ENCODE measurements around the gene NPC1L1. TPM values are rescaled to one million over a fixed set of nuclear protein-coding genes. Genes with fewer than 3 reads are reported as not detected.

The NPC1L1 gene
- total RNA-seq, 1 experiment from 2014 or later, result 0.15 TPM

GRCh38 chr7:44581879-44582603 is 40.9 kb upstream of the NPC1L1 start, which contains the start of gene TMED4 (continued):
- TF ChIP-seq CTCF (IDR thresholded peaks at IDR 0.05) (no peak), IRF1 (CRISPR knock-in tag; IDR thresholded peaks at IDR 0.05) (no peak), ZNF263 (CRISPR knock-in tag; IDR thresholded peaks at IDR 0.05; ENCODE audit: low read depth) (no peak; the same call in 1 of the 2 replicates), HMGA2 (CRISPR knock-in tag; IDR thresholded peaks at IDR 0.05) (no peak), CREB1 (CRISPR knock-in tag; IDR thresholded peaks at IDR 0.05) (peak; percentile 69; the same call in 1 of the 2 replicates), ZNF532 (CRISPR knock-in tag; IDR thresholded peaks at IDR 0.05; ENCODE audit: borderline replicate concordance) (no peak), MLX (CRISPR knock-in tag; IDR thresholded peaks at IDR 0.05) (no peak), ZNF425 (CRISPR knock-in tag; conservative IDR thresholded peaks at IDR 0.05) (no peak), NFATC4 (CRISPR knock-in tag; IDR thresholded peaks at IDR 0.05) (no peak), ZNF281 (CRISPR knock-in tag; IDR thresholded peaks at IDR 0.05) (0 out of 2 replicates have a peak, but pooled peaks have one; percentile 32), GRHL2 (CRISPR knock-in tag; IDR thresholded peaks at IDR 0.05; ENCODE audit: insufficient replicate concordance, severe bottlenecking) (no peak), NR3C1 (CRISPR knock-in tag; conservative IDR thresholded peaks at IDR 0.05; ENCODE audit: low read depth) (no peak), SMAD3 (CRISPR knock-in tag; IDR thresholded peaks at IDR 0.05; ENCODE audit: borderline replicate concordance) (no peak), ZMAT4 (CRISPR knock-in tag; IDR thresholded peaks at IDR 0.05) (no peak), CDX4 (CRISPR knock-in tag; IDR thresholded peaks at IDR 0.05; ENCODE audit: borderline replicate concordance) (no peak), NR1H2 (CRISPR knock-in tag; IDR thresholded peaks at IDR 0.05) (no peak), ZNF317 (CRISPR knock-in tag; IDR thresholded peaks at IDR 0.05; ENCODE audit: borderline replicate concordance, low read depth) (no peak)
